ENCODE data around the gene PCARE. TPM values are rescaled to one million over a fixed set of nuclear protein-coding genes. Genes with fewer than 3 reads are reported as not detected.

Gene PCARE
- total RNA-seq, 4 donors from 2014 or later, result 0.03 to 1.3 (median 0.36) TPM; not detected in 1

DNA sequence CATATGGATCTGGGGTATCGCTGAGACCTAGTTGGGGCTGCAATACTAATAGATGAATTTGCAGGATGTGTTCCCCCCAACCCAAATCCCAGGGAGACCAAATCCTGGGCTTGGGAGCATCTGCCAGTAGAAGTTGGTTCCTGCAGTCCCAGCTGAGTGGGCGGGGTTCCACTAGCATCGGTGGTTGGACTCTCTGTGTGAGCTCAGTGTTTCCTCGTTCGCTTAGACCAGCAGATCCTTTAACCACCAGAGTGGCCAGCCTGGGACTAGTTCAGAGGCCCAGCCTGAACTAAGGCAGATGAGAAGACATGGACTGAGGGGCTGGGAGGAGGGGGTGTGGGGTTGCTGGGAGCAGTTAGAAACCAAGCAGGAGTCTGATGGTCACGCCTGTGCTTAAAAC, 40.7 kb downstream of the PCARE start:
- no peaks in the 10 kb centered on the region for H3K4me1 ChIP-seq
- in situ Hi-C loops (cut with MboI; ENCODE audit: low sequenced_read_pairs in 4 of 4), result no loop called here

DNA sequence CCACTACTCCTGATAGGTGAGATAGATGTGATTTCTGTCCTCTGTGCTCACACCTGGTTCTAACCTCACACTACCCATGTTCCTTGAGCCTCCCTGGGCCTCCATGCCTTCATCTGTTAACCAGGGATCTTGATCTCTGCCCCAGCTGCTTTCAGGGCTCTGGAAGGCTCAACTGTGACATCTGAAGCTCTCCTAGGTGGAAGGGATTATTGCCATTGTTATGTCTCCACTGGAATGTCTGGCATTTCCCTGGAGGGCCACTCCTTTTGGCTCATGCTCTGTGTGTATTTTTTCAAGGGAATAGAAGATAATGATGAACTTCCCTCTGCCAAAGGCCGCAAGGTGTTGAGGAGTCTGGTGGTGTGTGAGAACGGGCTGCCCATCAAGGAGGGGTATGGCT, 41.2 kb downstream of the PCARE start:
- H3K36me3 ChIP-seq, result peaks cover 0 to 26% of the 10 kb centered on the region in 2 donors
- H3K4me3 ChIP-seq, result no peak overlapping the region

More for the DNA sequence above, 40.7 kb downstream of the PCARE start:
- Histone ChIP-seq H3K36me3 (peaks cover 0 to 26% of the 10 kb centered on the region in 2 donors), H3K27ac (no peak overlapping the region), H3K4me3 (no peak overlapping the region), H3K9me3 (no peaks in the 10 kb centered on the region), H3K27me3 (no peaks in the 10 kb centered on the region)
- TF ChIP-seq, protein P1, sequence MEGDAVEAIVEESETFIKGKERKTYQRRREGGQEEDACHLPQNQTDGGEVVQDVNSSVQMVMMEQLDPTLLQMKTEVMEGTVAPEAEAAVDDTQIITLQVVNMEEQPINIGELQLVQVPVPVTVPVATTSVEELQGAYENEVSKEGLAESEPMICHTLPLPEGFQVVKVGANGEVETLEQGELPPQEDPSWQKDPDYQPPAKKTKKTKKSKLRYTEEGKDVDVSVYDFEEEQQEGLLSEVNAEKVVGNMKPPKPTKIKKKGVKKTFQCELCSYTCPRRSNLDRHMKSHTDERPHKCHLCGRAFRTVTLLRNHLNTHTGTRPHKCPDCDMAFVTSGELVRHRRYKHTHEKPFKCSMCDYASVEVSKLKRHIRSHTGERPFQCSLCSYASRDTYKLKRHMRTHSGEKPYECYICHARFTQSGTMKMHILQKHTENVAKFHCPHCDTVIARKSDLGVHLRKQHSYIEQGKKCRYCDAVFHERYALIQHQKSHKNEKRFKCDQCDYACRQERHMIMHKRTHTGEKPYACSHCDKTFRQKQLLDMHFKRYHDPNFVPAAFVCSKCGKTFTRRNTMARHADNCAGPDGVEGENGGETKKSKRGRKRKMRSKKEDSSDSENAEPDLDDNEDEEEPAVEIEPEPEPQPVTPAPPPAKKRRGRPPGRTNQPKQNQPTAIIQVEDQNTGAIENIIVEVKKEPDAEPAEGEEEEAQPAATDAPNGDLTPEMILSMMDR (IDR thresholded peaks at IDR 0.05 in 4 of 5, conservative IDR thresholded peaks at IDR 0.05 in 1 of 5), result no peak
- no peak for TF ChIP-seq POLR2A (IDR thresholded peaks at IDR 0.05)
- DNase-seq (no peak), ATAC-seq (no peak)
- intact Hi-C loops (cut with DNase I; ENCODE audit: low total_unique reads), result no loop called here

DNA sequence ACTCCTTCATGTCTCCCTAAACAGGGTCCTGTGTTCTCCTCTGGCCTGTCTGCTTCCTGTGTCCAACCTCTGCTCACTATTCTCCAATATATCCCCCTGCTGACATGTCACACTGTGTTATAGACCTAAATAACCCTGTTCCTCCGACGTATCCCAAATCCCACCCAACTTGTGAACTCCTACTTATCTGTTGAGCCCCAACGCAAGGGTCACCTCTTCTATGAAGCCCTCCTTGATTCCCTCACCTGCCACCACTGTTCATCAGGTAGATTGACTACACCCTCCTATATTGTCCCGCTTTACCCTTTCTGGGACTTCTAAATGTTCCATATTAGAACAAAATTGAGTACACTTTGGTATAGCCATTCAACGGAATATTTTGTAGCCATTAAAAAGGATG, 42.1 kb downstream of the PCARE start:
- Histone ChIP-seq H3K27ac (no peak overlapping the region), H3K4me3 (no peak overlapping the region), H3K4me1 (no peaks in the 10 kb centered on the region), H3K27me3 (no peaks in the 10 kb centered on the region), H3K36me3 (peaks cover 0 to 29% of the 10 kb centered on the region in 2 donors), H3K9me3 (no peaks in the 10 kb centered on the region)
- in situ Hi-C loops (cut with MboI; ENCODE audit: low sequenced_read_pairs in 4 of 4) (no loop called here), intact Hi-C loops (cut with DNase I; ENCODE audit: low total_unique reads) (no loop called here)
- TF ChIP-seq, protein P1 (IDR thresholded peaks at IDR 0.05 in 4 of 5, conservative IDR thresholded peaks at IDR 0.05 in 1 of 5), result no peak
- TF ChIP-seq POLR2A (IDR thresholded peaks at IDR 0.05), result no peak
- DNase-seq (no peak), ATAC-seq (no peak)

More for the DNA sequence above, 41.2 kb downstream of the PCARE start:
- intact Hi-C loops (cut with DNase I; ENCODE audit: low total_unique reads) (no loop called here), in situ Hi-C loops (cut with MboI; ENCODE audit: low sequenced_read_pairs in 4 of 4) (no loop called here)
- TF ChIP-seq POLR2A (IDR thresholded peaks at IDR 0.05), result no peak
- TF ChIP-seq, protein P1 (IDR thresholded peaks at IDR 0.05 in 4 of 5, conservative IDR thresholded peaks at IDR 0.05 in 1 of 5), result no peak
- H3K9me3 ChIP-seq, result no peaks in the 10 kb centered on the region
- no peaks in the 10 kb centered on the region for H3K27me3 ChIP-seq
- DNase-seq (no peak), ATAC-seq (no peak)
- no peak overlapping the region for H3K27ac ChIP-seq
- H3K4me1 ChIP-seq, result no peaks in the 10 kb centered on the region

DNA sequence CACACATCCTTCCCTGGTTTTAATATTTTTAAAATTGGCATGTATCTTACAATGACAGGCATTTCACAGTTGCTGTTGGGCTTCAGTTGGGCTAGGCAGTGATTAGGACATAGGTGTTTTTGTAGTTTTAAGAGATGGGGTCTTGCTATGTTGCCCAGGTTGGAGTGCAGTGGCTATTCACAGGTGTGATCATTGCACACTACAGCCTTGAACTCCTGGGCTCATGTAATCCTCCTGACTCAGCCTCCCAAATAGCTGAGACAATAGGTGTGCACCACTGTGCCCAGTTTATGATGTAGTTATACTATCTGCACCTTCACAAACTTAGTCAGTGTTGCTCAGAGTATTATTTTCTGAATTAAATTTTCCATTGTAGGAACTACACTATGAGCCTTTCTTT, 43.3 kb downstream of the PCARE start:
- in situ Hi-C loops (cut with MboI; ENCODE audit: low sequenced_read_pairs in 4 of 4) (no loop called here), intact Hi-C loops (cut with DNase I; ENCODE audit: low total_unique reads) (no loop called here)
- Histone ChIP-seq H3K36me3 (peaks cover 0 to 23% of the 10 kb centered on the region in 2 donors), H3K4me1 (no peaks in the 10 kb centered on the region), H3K9me3 (no peaks in the 10 kb centered on the region), H3K27me3 (no peaks in the 10 kb centered on the region), H3K27ac (no peak overlapping the region), H3K4me3 (no peak overlapping the region)
- no peak for DNase-seq
- no peak for ATAC-seq
- TF ChIP-seq, protein P1 (IDR thresholded peaks at IDR 0.05 in 4 of 5, conservative IDR thresholded peaks at IDR 0.05 in 1 of 5), result no peak
- no peak for TF ChIP-seq POLR2A (IDR thresholded peaks at IDR 0.05)

DNA sequence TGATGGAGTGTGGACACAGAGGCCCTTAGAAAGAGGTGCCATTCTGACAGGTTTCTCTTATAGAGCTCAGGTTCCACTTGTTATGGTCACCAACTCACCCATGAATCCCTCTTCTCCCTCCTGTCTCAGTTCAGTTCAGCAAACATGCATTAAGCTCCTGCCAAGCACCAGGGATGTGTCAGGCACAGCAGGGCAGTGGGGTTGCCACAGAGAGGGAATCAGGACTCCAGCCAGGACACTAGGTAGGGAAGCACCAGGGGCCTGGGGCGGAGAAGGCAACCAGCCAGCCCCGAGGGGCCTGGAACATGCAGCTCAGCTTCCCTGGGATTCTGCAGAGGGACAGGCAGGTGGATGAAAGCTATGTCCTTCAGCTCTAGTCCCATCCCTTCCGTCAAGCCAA, 48.6 kb downstream of the PCARE start:
- in situ Hi-C loops (cut with MboI; ENCODE audit: low sequenced_read_pairs in 4 of 4), result no loop called here
- Histone ChIP-seq H3K9me3 (no peaks in the 10 kb centered on the region), H3K27ac (no peak overlapping the region), H3K4me3 (no peak overlapping the region), H3K36me3 (peaks cover 0 to 12% of the 10 kb centered on the region in 2 donors), H3K4me1 (no peaks in the 10 kb centered on the region), H3K27me3 (no peaks in the 10 kb centered on the region)
- DNase-seq (no peak), ATAC-seq (no peak)
- no peak for TF ChIP-seq POLR2A (IDR thresholded peaks at IDR 0.05)
- TF ChIP-seq, protein P1 (IDR thresholded peaks at IDR 0.05 in 4 of 5, conservative IDR thresholded peaks at IDR 0.05 in 1 of 5), result no peak
- intact Hi-C loops (cut with DNase I; ENCODE audit: low total_unique reads), result no loop called here

All from gastrocnemius medialis (tissue), 4 donors.